IMR-90 (cell line): ENCODE measurements around the gene RPS3A. TPM values are rescaled to one million over a fixed set of nuclear protein-coding genes. Genes with fewer than 3 reads are reported as not detected.

Source experiments
- ATAC-seq: fragments of 200-7000 bp; cut with Tn5 transposase; 2 replicates; pipeline ENCODE4 v1.9.1; 2020; ENCODE audit warnings: low read depth, mild to moderate bottlenecking, moderate library complexity
- BruUV-seq: library from RNA; stranded (reverse); fragments of 400-500 nt; replicated peaks from 2 replicates; lab custom pipeline; 2021; lab: Mats Ljungman, UMichigan
- CTCF ChIA-PET: fragments of 300-600 bp; formaldehyde crosslinking; extraction: SDS; loops from one replicate; lab custom pipeline; 2021; ENCODE audit warnings: antibody characterized with exemption; lab: Yijun Ruan, JAX
- POLR2A ChIA-PET: fragments of 300-600 bp; sonication (Branson Sonifier 250); formaldehyde crosslinking; loops from one replicate; lab custom pipeline; 2022; ENCODE audit warnings: antibody characterized with exemption; ENCODE audit not compliant: unreplicated experiment; lab: Charles Lee
- DNase-seq: peaks from one replicate; pipeline ENCODE4 v3.0.0; 2013
- H2AFZ ChIP-seq: replicated peaks from 2 replicates; pipeline ENCODE3; 2013; ENCODE audit warnings: low read length, mild to moderate bottlenecking; ENCODE audit not compliant: poor library complexity
- H2AK5ac ChIP-seq: 2 replicates; pipeline ENCODE4 v1.6.1; 2013; ENCODE audit warnings: low read depth, low read length, inconsistent platforms
- H2AK9ac ChIP-seq: replicated peaks from 2 replicates; pipeline ENCODE3; 2013; ENCODE audit warnings: mild to moderate bottlenecking, low read depth, low read length, moderate library complexity; ENCODE audit not compliant: poor library complexity
- H2BK120ac ChIP-seq: 2 replicates; pipeline ENCODE4 v1.6.1; 2013; ENCODE audit warnings: low read depth, low read length, inconsistent platforms
- H2BK15ac ChIP-seq: 3 replicates; pipeline ENCODE4 v1.6.1; 2013; ENCODE audit warnings: low read depth, low read length, inconsistent platforms
- H2BK20ac ChIP-seq: 2 replicates; pipeline ENCODE4 v1.6.1; 2013; ENCODE audit warnings: low read depth, mild to moderate bottlenecking, inconsistent platforms, low read length, moderate library complexity
- H2BK5ac ChIP-seq: 2 replicates; pipeline ENCODE4 v1.6.1; 2013; ENCODE audit warnings: mild to moderate bottlenecking, low read depth, low read length, inconsistent platforms; ENCODE audit not compliant: poor library complexity, severe bottlenecking
- H3K14ac ChIP-seq: replicated peaks from 2 replicates; pipeline ENCODE4 v1.6.1; 2013; ENCODE audit warnings: low read depth, low read length, inconsistent platforms
- H3K18ac ChIP-seq: 2 replicates; pipeline ENCODE4 v1.6.1; 2013; ENCODE audit warnings: low read depth, low read length, control low read depth
- H3K23ac ChIP-seq: 2 replicates; pipeline ENCODE4 v1.6.1; 2013; ENCODE audit warnings: low read depth, low read length, inconsistent platforms
- H3K27ac ChIP-seq: 2 replicates; pipeline ENCODE4 v1.5.1; 2013; ENCODE audit warnings: mild to moderate bottlenecking, control low read depth, low read length; ENCODE audit not compliant: insufficient read depth
- H3K27me3 ChIP-seq: 2 replicates; pipeline ENCODE4 v1.6.1; 2013; ENCODE audit warnings: low read length; ENCODE audit not compliant: control insufficient read depth, insufficient read depth
- H3K36me3 ChIP-seq: 2 replicates; pipeline ENCODE4 v1.6.1; 2013; ENCODE audit warnings: low read length, mixed read lengths; ENCODE audit not compliant: control insufficient read depth, insufficient read depth
- H3K4ac ChIP-seq: 2 replicates; pipeline ENCODE4 v1.6.1; 2013; ENCODE audit warnings: low read depth, low read length, inconsistent platforms
- H3K4me1 ChIP-seq: 2 replicates; pipeline ENCODE4 v1.6.1; 2013; ENCODE audit warnings: low read length, mixed read lengths; ENCODE audit not compliant: control insufficient read depth, insufficient read depth
- H3K4me2 ChIP-seq: 2 replicates; pipeline ENCODE4 v1.6.1; 2013; ENCODE audit warnings: low read depth, mild to moderate bottlenecking, control low read depth, low read length, moderate library complexity
- H3K4me3 ChIP-seq: 2 replicates; pipeline ENCODE4 v1.5.1; 2013; ENCODE audit warnings: low read depth, mild to moderate bottlenecking, control low read depth, low read length, moderate library complexity; ENCODE audit not compliant: insufficient read depth
- H3K56ac ChIP-seq: 2 replicates; pipeline ENCODE4 v1.6.1; 2013; ENCODE audit warnings: low read length, inconsistent platforms; ENCODE audit not compliant: insufficient read depth; ENCODE audit errors: extremely low read depth
- H3K79me1 ChIP-seq, 2 experiments: 2 replicates each; pipeline ENCODE4 v1.6.1; 2013; ENCODE audit warnings: low read length in 2 of 2, inconsistent platforms in 1 of 2, low read depth in 1 of 2
- H3K9ac ChIP-seq: 2 replicates; pipeline ENCODE4 v1.6.1; 2013; ENCODE audit warnings: low read depth, low read length, control low read depth
- H3K9me1 ChIP-seq: 2 replicates; pipeline ENCODE4 v1.6.1; 2013; ENCODE audit warnings: low read length, inconsistent platforms; ENCODE audit not compliant: insufficient read depth
- H3K9me3 ChIP-seq: 2 replicates; pipeline ENCODE4 v1.6.1; 2013; ENCODE audit warnings: low read length; ENCODE audit not compliant: control insufficient read depth, insufficient read depth
- H4K20me1 ChIP-seq: 2 replicates; pipeline ENCODE4 v1.6.1; 2013; ENCODE audit warnings: low read length, inconsistent platforms; ENCODE audit not compliant: insufficient read depth
- H4K5ac ChIP-seq: 2 replicates; pipeline ENCODE4 v1.6.1; 2013; ENCODE audit warnings: mild to moderate bottlenecking, low read depth, low read length, control low read depth
- H4K8ac ChIP-seq, 2 experiments: 2 replicates each; pipeline ENCODE4 v1.6.1; 2013; ENCODE audit warnings: low read depth in 2 of 2, low read length in 2 of 2, control low read depth in 1 of 2, inconsistent platforms in 1 of 2
- H4K91ac ChIP-seq: 2 replicates; pipeline ENCODE4 v1.6.1; 2013; ENCODE audit warnings: low read depth, low read length, inconsistent platforms; ENCODE audit not compliant: insufficient read depth
- MAZ ChIP-seq: IDR thresholded peaks from 2 replicates; pipeline ENCODE4 v1.6.1; 2012; ENCODE audit warnings: low read depth, mild to moderate bottlenecking, low read length, improper control_type of control experiment, moderate library complexity, borderline replicate concordance
- POLR2A ChIP-seq: IDR thresholded peaks from 2 replicates; pipeline ENCODE4 v1.6.1; 2012; ENCODE audit warnings: mild to moderate bottlenecking, low read depth, low read length
- WGBS, 2 experiments: methylation state at CpG; one replicate each; pipeline versions ENCODE4 v1.1.5 to v1.1.7; 2013; ENCODE audit warnings: missing lambda C conversion rate in 2 of 2; ENCODE audit not compliant: insufficient read length in 1 of 2; ENCODE audit errors: extremely low coverage in 2 of 2; 5-methylcytosine and 5-hydroxymethylcytosine counted together
- dilution Hi-C: fragments of 300-500 bp; cut with HindIII; formaldehyde crosslinking; loops from one replicate; pipeline ENCODE4 v1.14.3; 2018; ENCODE audit warnings: low sequenced_read_pairs; ENCODE audit not compliant: unreplicated experiment
- in situ Hi-C: fragments of 300-500 bp; cut with MboI; formaldehyde crosslinking; loops from 3 replicates; pipeline ENCODE4 v1.14.3; 2019; ENCODE audit warnings: low sequenced_read_pairs, inconsistent platforms, mixed read lengths
- intact Hi-C: fragments of 100-400 bp; cut with micrococcal nuclease; formaldehyde crosslinking; loops from 2 replicates; pipeline ENCODE4 v1.10.0; 2022
- polyA plus RNA-seq, 3 experiments: library from polyadenylated mRNA; depleted of rRNA; stranded (reverse); fragments of >200 nt; gene quantifications; 2 replicates each; pipeline ENCODE4 v1.2.3, GENCODE V29; 2012; ENCODE audit warnings: low replicate concordance in 1 of 3
- total RNA-seq: library from RNA; depleted of rRNA; stranded (reverse); fragments of >200 nt; gene quantifications from 2 replicates; pipeline ENCODE4 v1.2.3, GENCODE V29; 2012
- TF ChIP-seq, protein P1 (sequence below): conservative IDR thresholded peaks from 2 replicates; pipeline ENCODE4 v1.5.1; 2012; ENCODE audit warnings: mild to moderate bottlenecking, low read depth, low read length, improper control_type of control experiment

RPS3A gene
- total and polyA plus RNA-seq, 2 of the 4 experiments (the other 2 are of a cell fraction): 1,618 to 1,729 TPM

- no TSS peak for BruUV-seq
- Histone ChIP-seq H3K4me2 (no peak overlapping the region), H3K14ac (no peak overlapping the region), H3K9me1 (no peaks in the 10 kb centered on the region), H3K27ac (no peak overlapping the region), H3K23ac (no peak overlapping the region), H2BK5ac (no peak overlapping the region), H4K5ac (no peak overlapping the region), H3K18ac (no peak overlapping the region), H2BK20ac (no peak overlapping the region), H4K91ac (no peak overlapping the region), H3K56ac (no peak overlapping the region), H2AK5ac (no peak overlapping the region), H3K4ac (no peak overlapping the region; the same call in 1 of the 2 replicates), H2BK120ac (no peak overlapping the region), H3K9ac (no peak overlapping the region), H3K4me3 (no peak overlapping the region), H4K8ac (no peak overlapping the region; a peak in 1 of 4 replicates), H3K79me1 (peaks cover 3 to 15% of the 10 kb centered on the region in 2 experiments; a peak in 3 of 4 replicates), H3K9me3 (no peaks in the 10 kb centered on the region), H2AK9ac (peak overlapping the region; percentile 37), H2BK15ac (no peak overlapping the region), H3K27me3 (no peaks in the 10 kb centered on the region), H3K36me3 (peaks cover 33% of the 10 kb centered on the region), H4K20me1 (peaks cover 47% of the 10 kb centered on the region), H3K4me1 (no peaks in the 10 kb centered on the region), H2AFZ (no peak overlapping the region)
- no peak for ATAC-seq
- in situ Hi-C loops: loop anchor here (25.0 kb wide), 2 partner anchors 507 to 1282 kb away; no protein-coding TSS in a partner anchor
- TF ChIP-seq, protein P1, sequence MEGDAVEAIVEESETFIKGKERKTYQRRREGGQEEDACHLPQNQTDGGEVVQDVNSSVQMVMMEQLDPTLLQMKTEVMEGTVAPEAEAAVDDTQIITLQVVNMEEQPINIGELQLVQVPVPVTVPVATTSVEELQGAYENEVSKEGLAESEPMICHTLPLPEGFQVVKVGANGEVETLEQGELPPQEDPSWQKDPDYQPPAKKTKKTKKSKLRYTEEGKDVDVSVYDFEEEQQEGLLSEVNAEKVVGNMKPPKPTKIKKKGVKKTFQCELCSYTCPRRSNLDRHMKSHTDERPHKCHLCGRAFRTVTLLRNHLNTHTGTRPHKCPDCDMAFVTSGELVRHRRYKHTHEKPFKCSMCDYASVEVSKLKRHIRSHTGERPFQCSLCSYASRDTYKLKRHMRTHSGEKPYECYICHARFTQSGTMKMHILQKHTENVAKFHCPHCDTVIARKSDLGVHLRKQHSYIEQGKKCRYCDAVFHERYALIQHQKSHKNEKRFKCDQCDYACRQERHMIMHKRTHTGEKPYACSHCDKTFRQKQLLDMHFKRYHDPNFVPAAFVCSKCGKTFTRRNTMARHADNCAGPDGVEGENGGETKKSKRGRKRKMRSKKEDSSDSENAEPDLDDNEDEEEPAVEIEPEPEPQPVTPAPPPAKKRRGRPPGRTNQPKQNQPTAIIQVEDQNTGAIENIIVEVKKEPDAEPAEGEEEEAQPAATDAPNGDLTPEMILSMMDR: no peak
- TF ChIP-seq MAZ (no peak), POLR2A (no peak)
- ChIA-PET POLR2A (no interaction called here), CTCF (no interaction called here)
- intact Hi-C loops: no loop called here
- dilution Hi-C loops: no loop called here
- WGBS, 2 experiments: no CpG with 5 or more reads among the region's 5 CpGs
- no peak for DNase-seq
Measured at GRCh38 chr4:151105454-151106032, 6.1 kb downstream of the RPS3A start.
